Neural cell (in vitro differentiated cells): Measurements from ENCODE around the gene BLOC1S1. TPM values are rescaled to one million over a fixed set of nuclear protein-coding genes. Genes with fewer than 3 reads are reported as not detected.

Experiments used
- H2AFZ ChIP-seq: fragments of 200-600, 300-800 bp; sonication (generic), shearing (Covaris generic); 2 replicates; pipeline ENCODE4 v1.6.0; 2014; ENCODE audit warnings: low read depth, mild to moderate bottlenecking, antibody characterized with exemption, low read length, moderate library complexity
- H3F3A ChIP-seq: fragments of 200-600 bp; shearing (Covaris generic); 2 replicates; pipeline ENCODE4 v1.6.1; 2016; ENCODE audit warnings: mild to moderate bottlenecking, moderate library complexity, mixed read lengths, antibody characterized with exemption, low read length; ENCODE audit not compliant: insufficient read depth, poor library complexity, severe bottlenecking
- H3K27ac ChIP-seq: fragments of 200-600, 300-800 bp; sonication (generic), shearing (Covaris generic); 2 replicates; pipeline ENCODE4 v1.5.1; 2014; ENCODE audit warnings: mild to moderate bottlenecking, low read length, moderate library complexity
- H3K27me3 ChIP-seq: fragments of 300-800, 200-600 bp; sonication (generic), shearing (Covaris generic); 2 replicates; pipeline ENCODE4 v1.6.0; 2014; ENCODE audit warnings: mild to moderate bottlenecking, low read depth, low read length, moderate library complexity; ENCODE audit not compliant: insufficient read depth
- H3K36me3 ChIP-seq: fragments of 300-800, 200-600 bp; sonication (generic), shearing (Covaris generic); 2 replicates; pipeline ENCODE4 v1.5.1; 2014; ENCODE audit warnings: mild to moderate bottlenecking, antibody characterized with exemption, low read length, moderate library complexity; ENCODE audit not compliant: insufficient read depth
- H3K4me2 ChIP-seq: fragments of 300-800, 200-600 bp; sonication (generic), shearing (Covaris generic); 2 replicates; pipeline ENCODE4 v1.6.0; 2014; ENCODE audit warnings: mild to moderate bottlenecking, low read length
- H3K4me3 ChIP-seq: fragments of 300-800, 200-600 bp; sonication (generic), shearing (Covaris generic); 2 replicates; pipeline ENCODE4 v1.5.1; 2014; ENCODE audit warnings: mild to moderate bottlenecking, low read length, moderate library complexity
- H3K79me2 ChIP-seq: fragments of 200-600 bp; shearing (Covaris generic); replicated peaks from 2 replicates; pipeline ENCODE4 v1.6.0; 2014; ENCODE audit warnings: mild to moderate bottlenecking, low read length, moderate library complexity; ENCODE audit not compliant: insufficient read depth
- H3K9ac ChIP-seq: fragments of 300-800, 200-600 bp; sonication (generic), shearing (Covaris generic); 2 replicates; pipeline ENCODE4 v1.6.1; 2016; ENCODE audit warnings: mild to moderate bottlenecking, low read length, mixed read lengths
- H3K9me2 ChIP-seq: fragments of 200-600 bp; shearing (Covaris generic); 2 replicates; pipeline ENCODE4 v1.6.1; 2016; ENCODE audit warnings: mild to moderate bottlenecking, low read length, mixed read lengths; ENCODE audit not compliant: insufficient read depth
- H3K9me3 ChIP-seq: fragments of 200-600, 300-800 bp; sonication (generic), shearing (Covaris generic); 2 replicates; pipeline ENCODE4 v1.6.1; 2016; ENCODE audit warnings: mild to moderate bottlenecking, mixed run types, low read length, moderate library complexity, mixed read lengths
- H4K20me1 ChIP-seq: fragments of 200-600 bp; shearing (Covaris generic); 2 replicates; pipeline ENCODE4 v1.6.1; 2016; ENCODE audit warnings: mild to moderate bottlenecking, mixed run types; ENCODE audit not compliant: insufficient read depth
- CTCF ChIP-seq: fragments of 450-650 bp; IDR thresholded peaks from 2 replicates; pipeline ENCODE4 v1.5.1; 2014; ENCODE audit warnings: antibody characterized with exemption, mild to moderate bottlenecking, moderate library complexity; ENCODE audit not compliant: poor library complexity, severe bottlenecking
- EP300 ChIP-seq: fragments of 450-650 bp; conservative IDR thresholded peaks from 2 replicates; pipeline ENCODE4 v1.6.1; 2014; ENCODE audit warnings: antibody characterized with exemption, mild to moderate bottlenecking, moderate library complexity; ENCODE audit not compliant: poor library complexity, severe bottlenecking
- EZH2 ChIP-seq: fragments of 200-600, 300-800 bp; shearing (Covaris generic), sonication (generic); IDR thresholded peaks from 2 replicates; pipeline ENCODE4 v1.6.1; 2014; ENCODE audit warnings: antibody characterized with exemption, low read length, borderline replicate concordance, mild to moderate bottlenecking; ENCODE audit not compliant: insufficient read depth, poor library complexity, severe bottlenecking
- MXI1 ChIP-seq: fragments of 450-650 bp; conservative IDR thresholded peaks from 2 replicates; pipeline ENCODE4 v1.6.1; 2014; ENCODE audit warnings: antibody characterized with exemption, mild to moderate bottlenecking; ENCODE audit not compliant: poor library complexity, severe bottlenecking
- POLR2AphosphoS5 ChIP-seq: IDR thresholded peaks from 2 replicates; pipeline ENCODE4 v1.6.1; 2012
- RAD21 ChIP-seq: fragments of 450-650 bp; conservative IDR thresholded peaks from 2 replicates; pipeline ENCODE4 v1.6.1; 2014; ENCODE audit warnings: antibody characterized with exemption, mild to moderate bottlenecking, moderate library complexity
- REST ChIP-seq: IDR thresholded peaks from 2 replicates; pipeline ENCODE4 v1.6.1; 2012; ENCODE audit warnings: borderline replicate concordance
- SMC3 ChIP-seq: fragments of 450-650 bp; conservative IDR thresholded peaks from 2 replicates; pipeline ENCODE4 v1.6.1; 2014; ENCODE audit warnings: antibody characterized with exemption, mild to moderate bottlenecking, moderate library complexity; ENCODE audit not compliant: poor library complexity
- TAF1 ChIP-seq: IDR thresholded peaks from 2 replicates; pipeline ENCODE4 v1.6.1; 2012; ENCODE audit warnings: low read depth
- polyA plus RNA-seq: library from polyadenylated mRNA; depleted of rRNA; stranded (reverse); fragments of >200 nt; gene quantifications from 2 replicates; pipeline ENCODE4 v1.2.3, GENCODE V29; 2014

The BLOC1S1 gene
- polyA plus RNA-seq, 1 donor from 2014 or later, result 217 TPM

- H4K20me1 ChIP-seq, result no peaks in the 10 kb centered on the region
These were observed 46.8 kb downstream of the BLOC1S1 start for GRCh38 chr12:55762646-55763045.

GRCh38 chr12:55765736-55766290, 50.0 kb downstream of the BLOC1S1 start:
- H3K27me3 ChIP-seq, result no peaks in the 10 kb centered on the region
- H3K4me3 ChIP-seq, result no peak overlapping the region
- no peaks in the 10 kb centered on the region for H3F3A ChIP-seq
- H3K36me3 ChIP-seq, result peaks cover 4% of the 10 kb centered on the region
- H4K20me1 ChIP-seq, result no peaks in the 10 kb centered on the region
- no peaks in the 10 kb centered on the region for H3K79me2 ChIP-seq
- no peaks in the 10 kb centered on the region for H3K9me2 ChIP-seq
- TF ChIP-seq EP300 (no peak), RAD21 (no peak), SMC3 (no peak), REST (no peak), CTCF (no peak), POLR2AphosphoS5 (no peak)
- H3K27ac ChIP-seq, result no peak overlapping the region
- H3K4me2 ChIP-seq, result no peak overlapping the region
- no peak overlapping the region for H2AFZ ChIP-seq
- no peaks in the 10 kb centered on the region for H3K9me3 ChIP-seq
- no peak overlapping the region for H3K9ac ChIP-seq

More at GRCh38 chr12:55762646-55763045, 46.8 kb downstream of the BLOC1S1 start:
- H3K79me2 ChIP-seq, result no peaks in the 10 kb centered on the region
- TF ChIP-seq CTCF (no peak), EZH2 (no peak), EP300 (no peak), REST (no peak), TAF1 (no peak), RAD21 (no peak), SMC3 (no peak), MXI1 (no peak)
- no peak overlapping the region for H2AFZ ChIP-seq
- no peak overlapping the region for H3K4me2 ChIP-seq
- H3K4me3 ChIP-seq, result no peak overlapping the region
- no peak overlapping the region for H3K9ac ChIP-seq
- peaks cover 4% of the 10 kb centered on the region for H3K36me3 ChIP-seq
- no peak overlapping the region for H3K27ac ChIP-seq
- no peaks in the 10 kb centered on the region for H3K9me2 ChIP-seq
- H3K9me3 ChIP-seq, result no peaks in the 10 kb centered on the region
- no peaks in the 10 kb centered on the region for H3F3A ChIP-seq
- no peaks in the 10 kb centered on the region for H3K27me3 ChIP-seq
